ENCODE measurements around the gene SORT1. TPM values are rescaled to one million over a fixed set of nuclear protein-coding genes. Genes with fewer than 3 reads are reported as not detected.

SORT1 gene
- total RNA-seq, 120 experiments from 2014 or later = 214 to 579 (median 329) TPM

Other genes with a start within 250 kb of the SORT1 start
- gene SARS1, start 184.0 kb downstream of the SORT1 start, total RNA-seq = 100 to 1,000 TPM; 109 to 280 (median 226) TPM
- gene CELSR2, start 148.4 kb downstream of the SORT1 start, total RNA-seq = 100 to 1,000 TPM; 115 to 213 (median 171) TPM
- gene PSRC1, start 114.8 kb downstream of the SORT1 start, total RNA-seq = 100 to 1,000 TPM in 19 of 120 experiments, 10 to 100 TPM in 101; 52.9 to 176 (median 79.2) TPM
- 10 to 100 TPM in 14 of 120 experiments, 1 to 10 TPM in 106; 1.9 to 14.4 (median 6.7) TPM for gene MYBPHL, start 90.9 kb downstream of the SORT1 start, total RNA-seq
- gene PSMA5, start 28.5 kb upstream of the SORT1 start, total RNA-seq = 10 to 100 TPM; 25.5 to 74.2 (median 56.7) TPM
- 1 to 10 TPM in 90 of 120 experiments, under 1 TPM in 30; 0.36 to 6.8 (median 1.4) TPM for gene SYPL2, start 68.6 kb upstream of the SORT1 start, total RNA-seq
- gene ATXN7L2, start 86.0 kb upstream of the SORT1 start, total RNA-seq = 10 to 100 TPM in 105 of 120 experiments, 1 to 10 TPM in 15; 6.6 to 31.7 (median 13.9) TPM
- 10 to 100 TPM in 117 of 120 experiments, 1 to 10 TPM in 3; 9.4 to 21.7 (median 14.9) TPM for gene CYB561D1, start 96.2 kb upstream of the SORT1 start, total RNA-seq
- 10 to 100 TPM; 18.0 to 60.3 (median 44.1) TPM for gene AMIGO1, start 111.8 kb upstream of the SORT1 start, total RNA-seq
- 10 to 100 TPM in 119 of 120 experiments, 1 to 10 TPM in 1; 8.5 to 48.4 (median 29.2) TPM for gene GPR61, start 142.0 kb upstream of the SORT1 start, total RNA-seq
- 1 to 10 TPM; 3.6 to 7.2 (median 5.2) TPM for gene GNAI3, start 150.7 kb upstream of the SORT1 start, total RNA-seq
- gene GNAT2, start 221.7 kb upstream of the SORT1 start, total RNA-seq = 1 to 10 TPM in 3 of 120 experiments, under 1 TPM in 12, not detected in 105; 0.29 to 1.9 (median 0.50) TPM
- 100 to 1,000 TPM in 94 of 120 experiments, 10 to 100 TPM in 26; 65.7 to 181 (median 115) TPM for gene AMPD2, start 221.9 kb upstream of the SORT1 start, total RNA-seq

All from dorsolateral prefrontal cortex (tissue), 118 donors.